HG03565 (cell line): ENCODE results near the gene MME.
"Not testable (repeated sequence)": the region's sequence is repeated elsewhere in the genome, so short reads cannot be mapped to it uniquely, and the experiment has no call there.

Experiments
- ATAC-seq: cut with Tn5 transposase; IDR thresholded peaks from one replicate; pipeline ENCODE4 v1.9.1; 2021; ENCODE audit warnings: mild to moderate bottlenecking, moderate library complexity; ENCODE audit not compliant: unreplicated experiment

Gene MME

DNA sequence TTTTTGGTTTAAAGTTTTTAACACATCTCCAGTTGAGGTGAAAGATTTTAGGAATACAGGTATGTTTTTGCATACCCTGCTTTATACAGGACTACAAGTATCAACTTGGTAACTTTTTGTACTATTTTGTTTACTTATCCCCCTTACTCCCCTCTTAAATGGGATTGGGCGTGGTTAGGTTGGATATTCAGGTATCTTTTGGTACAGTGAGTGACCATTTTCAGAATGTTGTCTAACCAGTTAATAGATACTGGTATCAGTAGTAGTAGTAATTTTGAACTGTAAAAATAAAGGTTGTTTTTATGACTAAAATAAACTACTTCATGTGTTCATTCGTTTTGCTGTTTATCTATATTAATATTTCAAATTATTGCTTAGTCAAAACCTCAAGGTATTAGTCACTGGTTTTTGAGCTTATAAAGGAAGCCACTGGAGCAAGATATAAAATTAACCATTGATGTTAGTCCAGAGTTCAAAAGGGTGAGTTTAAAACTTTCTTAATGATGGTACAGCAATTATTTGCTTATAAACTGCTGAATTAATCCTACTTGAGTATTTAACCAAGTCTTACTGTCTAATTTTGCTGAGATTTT, 3.3 kb downstream of the MME start:
- ATAC-seq, result no peak

DNA sequence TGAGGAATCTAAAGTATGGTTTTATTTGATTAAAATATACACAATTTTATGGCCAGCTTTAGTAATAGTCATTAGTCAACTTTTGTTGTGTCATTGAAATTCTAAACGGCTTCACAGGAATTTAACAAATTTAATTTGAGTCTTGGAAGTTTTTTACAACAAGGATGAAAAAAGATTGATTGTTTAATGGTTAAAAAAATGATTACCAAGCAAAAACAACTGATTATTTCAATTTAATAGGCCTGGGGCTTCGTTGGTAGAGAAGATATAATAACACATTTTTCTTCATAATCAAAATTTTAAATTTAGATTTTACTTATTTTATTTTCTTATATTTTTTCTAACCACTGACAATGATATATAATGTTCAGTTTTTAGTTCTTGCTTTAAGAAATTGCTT, 4.4 kb downstream of the MME start:
- no peak for ATAC-seq

DNA sequence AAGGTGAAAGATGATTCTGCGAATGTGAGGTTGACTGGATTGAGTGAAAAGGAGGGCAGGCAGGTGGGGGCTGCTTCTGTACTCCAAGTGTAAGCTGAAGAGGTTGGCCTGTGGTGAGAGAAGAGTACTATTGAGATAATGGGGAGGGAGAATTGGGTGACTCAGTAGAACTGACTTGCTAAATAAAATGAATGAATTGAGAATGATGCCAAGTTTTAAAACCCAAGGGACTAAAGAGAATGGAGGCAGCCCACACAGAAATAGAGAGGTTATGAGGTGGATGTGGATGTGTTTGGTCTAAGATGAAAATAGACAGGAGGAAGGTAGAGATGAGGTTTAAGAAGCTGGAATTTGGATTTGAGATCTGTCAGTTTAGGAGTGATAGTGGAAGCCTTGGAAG, 5.9 kb downstream of the MME start:
- ATAC-seq, result no peak

DNA sequence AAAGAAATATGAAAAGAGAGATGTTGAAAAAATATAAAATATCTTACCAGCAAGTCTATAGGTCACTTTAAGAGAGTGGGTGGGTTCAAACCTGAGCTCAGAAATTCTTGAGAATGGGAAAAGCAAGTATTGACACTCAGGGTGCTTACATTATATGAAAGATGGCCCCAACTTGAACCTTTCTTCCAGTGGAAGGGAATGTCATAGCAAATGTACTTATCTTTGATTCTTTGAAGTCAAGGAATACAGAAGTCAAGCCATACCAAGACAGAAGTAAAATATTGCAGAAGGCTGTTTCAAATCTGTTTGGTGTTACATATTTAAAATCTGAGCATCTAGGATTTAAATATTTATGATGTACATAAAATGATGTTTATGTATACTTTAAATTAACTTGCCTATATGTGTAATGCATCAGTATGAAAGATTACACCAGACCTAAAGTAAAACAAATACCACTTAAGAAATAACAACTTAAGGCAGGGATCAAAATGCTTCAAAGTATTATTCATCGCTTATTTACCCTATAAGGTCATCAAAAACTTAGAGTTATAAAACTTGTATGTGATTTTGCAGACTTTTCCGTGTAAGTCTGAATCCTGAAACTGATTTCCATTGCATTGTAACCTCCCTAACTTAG, 8.7 kb downstream of the MME start:
- no peak for ATAC-seq

DNA sequence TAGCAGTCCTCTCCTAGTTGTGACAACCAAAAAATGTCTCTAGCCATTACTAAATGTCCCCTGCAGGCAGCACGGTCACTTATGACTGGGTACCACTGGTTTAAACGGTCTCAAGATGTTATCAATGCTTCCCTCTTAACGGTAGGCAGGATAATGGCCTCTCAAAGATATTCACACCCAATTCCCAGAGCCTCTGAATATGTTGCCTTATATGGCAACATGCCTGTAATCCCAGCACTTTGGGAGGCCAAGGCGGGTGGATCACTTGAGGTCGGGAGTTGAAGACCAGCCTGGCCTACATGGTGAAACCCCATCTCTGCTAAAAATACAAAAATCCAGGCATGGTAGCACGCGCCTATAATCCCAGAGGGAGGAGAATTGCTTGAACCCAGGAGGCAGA, 9.4 kb downstream of the MME start:
- no peak for ATAC-seq

DNA sequence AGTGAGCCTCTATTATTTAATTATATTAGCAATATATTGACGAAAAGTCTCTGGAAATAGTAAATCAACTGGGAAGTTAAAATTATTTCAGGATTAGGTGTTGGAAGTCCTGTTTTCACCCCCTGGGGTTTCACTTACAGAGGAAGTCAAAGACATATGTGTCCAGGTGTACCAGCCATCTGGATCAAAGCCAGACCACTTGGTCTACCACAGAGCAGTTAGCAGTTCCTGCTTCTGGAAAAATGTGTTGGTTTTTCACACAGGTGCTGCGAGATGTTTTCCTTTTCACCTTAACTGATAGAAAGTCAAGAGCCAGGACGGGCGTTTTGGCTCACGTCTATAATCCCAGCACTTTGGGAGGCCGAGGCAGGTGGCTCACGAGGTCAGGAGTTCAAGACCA, 13.1 kb downstream of the MME start:
- ATAC-seq, result no peak

DNA sequence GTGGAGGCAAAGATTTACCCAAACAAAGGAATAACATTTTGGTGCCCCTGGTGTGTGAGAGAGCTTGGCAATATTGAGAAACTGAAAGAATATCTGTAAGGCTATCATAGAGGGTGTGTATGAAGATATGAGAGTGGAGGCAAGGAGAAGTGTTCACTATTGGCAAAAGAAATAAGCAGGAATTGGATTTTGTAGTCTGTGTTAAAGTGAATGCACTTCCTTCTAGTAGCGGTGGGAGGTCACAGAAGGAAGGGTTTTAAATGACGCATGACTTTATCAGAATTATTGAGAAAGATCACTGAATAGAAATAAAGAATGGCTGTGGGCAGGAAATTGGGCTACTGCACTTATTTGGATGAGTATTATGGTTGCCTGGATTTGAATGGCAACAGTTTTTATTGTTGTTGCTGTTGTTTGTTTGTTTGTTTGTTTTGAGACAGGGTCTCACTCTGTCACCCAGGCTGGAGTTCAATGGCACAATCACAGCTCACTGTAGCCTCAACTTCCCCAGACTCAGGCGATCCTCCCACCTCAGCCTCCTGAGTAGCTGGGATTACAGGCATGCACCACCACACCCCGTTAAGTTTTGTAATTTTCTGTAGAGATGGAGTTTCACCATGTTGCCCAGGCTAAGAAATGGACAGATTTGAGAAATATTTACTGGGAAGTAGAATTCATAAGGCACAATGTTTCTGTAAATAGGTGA, 16.3 kb downstream of the MME start:
- ATAC-seq, result no peak

DNA sequence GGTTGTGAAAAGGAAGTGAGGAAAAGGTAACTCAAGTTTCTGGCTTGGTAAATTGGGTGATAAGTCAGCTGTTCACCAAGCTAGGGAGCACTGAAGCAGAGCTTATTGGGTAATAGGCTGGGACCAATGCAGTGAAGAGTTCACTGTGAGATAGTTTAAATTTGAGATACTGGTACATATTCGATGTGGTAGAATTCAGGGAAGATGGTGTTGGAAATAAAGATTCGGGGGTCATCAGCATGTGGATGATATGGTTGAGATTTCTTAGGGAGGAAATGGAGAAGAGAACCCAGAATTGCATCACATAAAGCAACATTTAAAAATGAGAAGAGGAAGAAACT, 16.9 kb downstream of the MME start:
- no peak for ATAC-seq

DNA sequence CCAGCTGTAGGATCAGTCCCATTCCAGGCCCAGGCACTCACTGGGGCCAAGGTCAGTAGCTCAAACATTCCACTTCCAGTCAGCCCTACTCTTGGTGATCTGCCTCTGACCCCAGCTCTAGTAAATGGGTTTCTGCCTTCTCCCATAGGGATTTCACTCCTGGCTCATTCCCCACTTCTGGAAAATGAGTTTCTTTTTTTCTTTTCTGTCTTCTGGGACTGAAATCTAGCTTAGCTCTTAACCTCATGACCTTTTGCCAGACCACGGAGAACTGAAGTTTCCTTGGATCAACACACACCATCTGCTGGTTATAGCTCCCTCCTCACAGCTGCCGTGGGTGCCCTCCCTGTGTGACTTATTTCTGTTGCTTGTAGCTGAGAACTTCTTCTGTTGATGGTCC, 21.3 kb downstream of the MME start:
- no peak for ATAC-seq

DNA sequence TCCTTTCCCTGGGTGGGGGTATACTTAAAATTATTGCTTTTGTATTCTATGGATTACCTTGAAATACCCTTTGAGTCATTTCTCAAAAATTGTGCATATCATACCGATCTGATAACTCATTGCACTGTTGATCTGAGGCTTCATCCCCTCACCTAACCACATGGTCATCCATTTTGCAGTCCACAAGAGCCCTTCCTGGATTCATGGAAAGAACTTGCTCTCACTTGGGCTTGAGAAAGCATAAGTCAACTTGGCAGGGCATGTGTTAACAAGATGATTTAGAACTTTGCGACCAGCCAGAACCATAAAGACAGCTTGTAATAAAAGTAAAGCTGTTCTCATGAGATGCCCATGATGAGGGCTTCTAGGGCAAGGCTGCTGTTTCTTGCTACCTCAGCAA, 22.2 kb downstream of the MME start:
- ATAC-seq, result no peak

DNA sequence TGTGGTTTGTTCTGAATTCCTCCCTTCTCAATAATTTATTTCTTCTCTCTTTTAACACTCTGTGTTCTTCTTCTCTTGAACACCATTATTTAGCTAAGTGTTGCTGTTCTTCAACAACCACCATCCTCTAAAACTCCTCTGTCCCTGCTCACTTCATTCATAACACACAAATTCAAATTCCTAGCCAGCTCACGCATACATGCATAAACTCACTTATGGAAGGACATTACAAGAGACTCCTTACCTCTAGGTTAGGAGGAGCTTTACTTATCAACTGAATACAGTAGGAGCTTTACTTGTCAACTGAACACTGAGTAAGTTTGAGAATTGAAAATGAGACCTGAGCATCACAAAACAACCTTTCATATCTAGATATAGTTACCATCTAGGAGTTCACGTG, 23.6 kb downstream of the MME start:
- no peak for ATAC-seq

DNA sequence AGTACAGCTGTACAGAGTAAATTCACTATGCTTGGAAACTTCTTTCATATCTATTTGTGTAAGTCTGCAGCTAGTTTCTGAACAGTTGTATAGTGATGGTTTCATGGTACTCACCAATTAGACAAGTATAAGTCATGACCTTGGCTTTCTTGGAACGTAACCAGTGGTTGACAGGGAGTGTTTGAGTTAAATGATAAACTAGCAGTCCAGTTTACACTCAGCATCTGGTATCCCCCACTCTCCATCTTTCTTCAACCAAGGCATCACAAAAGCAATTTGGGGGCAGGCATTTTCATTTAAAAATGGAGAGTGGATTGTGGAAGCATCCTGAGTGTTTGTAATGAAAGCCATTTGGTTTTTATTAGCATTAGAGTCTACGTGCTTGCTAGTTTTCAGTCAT, 26.0 kb downstream of the MME start:
- ATAC-seq, result no peak

DNA sequence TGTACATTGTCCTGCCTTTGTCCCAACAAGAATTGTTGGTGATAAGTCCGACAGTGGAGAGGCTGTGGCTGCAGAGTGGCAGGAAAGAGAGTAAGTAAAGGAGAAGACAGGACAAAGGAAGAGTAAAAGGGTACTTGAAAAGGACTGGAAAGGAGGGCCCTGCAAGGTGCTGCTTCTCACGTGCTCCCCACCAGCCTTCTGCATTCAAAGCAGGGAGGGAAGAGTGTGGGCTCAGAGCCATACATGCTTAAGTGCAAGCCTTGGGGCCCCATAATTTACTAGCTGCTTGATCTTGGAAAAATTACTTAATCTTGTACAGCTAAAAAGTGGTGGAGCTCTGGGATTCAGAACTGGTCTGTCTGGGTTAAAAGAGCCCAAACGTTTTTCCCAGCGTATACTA, 29.9 kb downstream of the MME start:
- no peak for ATAC-seq

DNA sequence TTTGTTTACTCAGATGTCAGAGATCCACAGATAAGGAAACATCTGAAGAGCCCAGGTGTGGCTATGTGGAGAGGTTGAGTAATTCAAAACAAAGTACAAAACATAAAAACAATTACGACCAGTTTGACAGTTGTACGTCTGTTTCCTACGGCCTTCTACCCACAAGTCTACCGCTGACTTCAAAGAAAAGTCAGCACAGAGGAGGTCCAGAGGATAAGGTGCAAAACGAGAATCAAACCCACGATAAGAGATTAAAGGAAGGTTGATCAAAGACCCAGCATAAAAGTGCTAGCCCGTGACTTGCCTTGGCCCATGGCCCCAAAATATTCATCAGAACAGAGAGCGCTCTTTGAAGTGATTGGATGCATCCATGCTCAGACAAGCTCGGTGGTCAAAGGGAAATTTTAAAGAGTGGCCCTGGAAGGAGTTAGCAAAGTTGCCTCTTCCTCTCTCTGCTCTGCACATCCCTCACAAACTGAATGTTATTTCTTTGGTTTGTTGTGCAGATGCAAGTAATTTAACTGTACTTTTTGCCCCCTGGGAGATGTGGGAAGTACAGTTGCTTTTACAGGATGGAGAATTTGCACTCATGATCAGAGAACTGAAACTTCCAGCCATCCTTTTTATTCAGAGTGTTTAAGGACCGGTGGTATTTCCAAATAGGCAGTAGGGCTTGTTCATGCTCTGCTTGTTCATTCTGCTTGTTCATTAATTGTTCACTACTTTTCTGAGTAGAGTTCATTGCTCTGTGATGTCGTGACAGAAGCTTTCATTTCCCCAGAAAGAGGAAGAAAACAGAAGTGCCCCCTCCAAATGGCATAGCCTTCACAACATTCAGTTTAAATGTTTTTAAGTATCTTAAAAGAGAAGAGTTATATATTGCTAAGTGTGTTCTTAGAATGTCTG, 31.1 kb downstream of the MME start:
- ATAC-seq, result no peak

DNA sequence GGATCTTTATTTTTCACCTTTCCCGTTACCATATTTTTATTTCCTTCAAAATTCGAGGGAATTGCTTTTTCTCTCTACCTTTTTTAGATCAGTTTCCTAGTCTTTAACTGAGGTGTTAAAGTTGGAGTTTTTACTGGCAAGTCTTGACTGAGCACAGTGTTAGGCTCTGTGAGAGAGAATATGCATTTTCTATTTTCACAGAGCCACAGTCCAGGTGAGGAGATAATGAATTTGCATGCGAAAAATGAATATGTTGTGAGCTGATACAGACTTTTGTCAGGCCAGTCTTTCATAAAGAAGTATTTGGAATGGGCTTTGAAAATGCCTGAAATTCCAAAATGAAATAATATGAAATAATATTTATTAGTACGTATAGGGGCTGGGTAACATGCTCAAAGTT, 31.9 kb downstream of the MME start:
- no peak for ATAC-seq

DNA sequence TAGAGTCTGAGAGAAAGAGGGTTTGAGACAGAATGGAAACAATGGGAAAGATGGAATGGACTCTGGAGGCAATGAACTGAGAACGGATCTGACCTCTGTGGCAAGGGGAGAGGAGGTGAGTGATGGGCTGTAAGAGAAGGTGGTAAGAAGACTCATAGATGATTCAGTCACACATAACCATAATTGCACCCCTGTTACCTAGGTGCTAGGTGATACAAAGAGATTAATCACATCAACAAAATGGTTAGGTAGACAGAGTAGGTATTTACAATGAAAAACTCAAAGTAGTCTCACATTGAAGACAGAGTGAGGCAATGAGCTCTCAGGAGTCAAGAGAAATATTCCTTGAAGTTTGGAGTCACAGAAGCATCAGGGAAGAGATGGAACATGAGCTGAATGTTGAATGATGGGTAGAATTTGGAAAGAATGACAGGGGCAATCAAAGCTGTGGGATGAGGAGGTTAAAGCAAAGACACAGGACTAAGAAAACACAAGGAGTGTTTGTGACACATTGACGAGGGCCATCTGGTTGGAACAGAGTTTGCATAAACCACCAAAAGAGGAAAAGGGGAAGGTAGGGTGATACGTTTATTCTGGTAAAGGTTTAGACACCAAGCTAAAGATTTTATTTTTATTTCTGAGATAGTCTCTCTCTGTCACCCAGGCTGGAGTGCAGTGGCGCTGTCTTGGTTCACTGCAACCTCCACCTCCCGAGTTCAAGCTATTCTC, 32.7 kb downstream of the MME start:
- ATAC-seq, result no peak

DNA sequence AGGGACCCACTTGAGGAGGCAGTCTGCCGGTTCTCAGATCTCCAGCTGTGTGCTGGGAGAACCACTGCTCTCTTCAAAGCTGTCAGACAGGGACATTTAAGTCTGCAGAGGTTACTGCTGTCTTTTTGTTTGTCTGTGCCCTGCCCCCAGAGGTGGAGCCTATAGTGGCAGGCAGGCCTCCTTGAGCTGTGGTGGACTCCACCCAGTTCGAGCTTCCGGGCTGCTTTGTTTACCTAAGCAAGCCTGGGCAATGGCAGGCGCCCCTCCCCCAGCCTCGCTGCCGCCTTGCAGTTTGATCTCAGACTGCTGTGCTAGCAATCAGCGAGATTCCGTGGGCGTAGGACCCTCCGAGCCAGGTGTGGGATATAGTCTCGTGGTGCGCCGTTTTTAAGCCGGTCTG, 44.6 kb downstream of the MME start:
- not testable (repeated sequence) for ATAC-seq

DNA sequence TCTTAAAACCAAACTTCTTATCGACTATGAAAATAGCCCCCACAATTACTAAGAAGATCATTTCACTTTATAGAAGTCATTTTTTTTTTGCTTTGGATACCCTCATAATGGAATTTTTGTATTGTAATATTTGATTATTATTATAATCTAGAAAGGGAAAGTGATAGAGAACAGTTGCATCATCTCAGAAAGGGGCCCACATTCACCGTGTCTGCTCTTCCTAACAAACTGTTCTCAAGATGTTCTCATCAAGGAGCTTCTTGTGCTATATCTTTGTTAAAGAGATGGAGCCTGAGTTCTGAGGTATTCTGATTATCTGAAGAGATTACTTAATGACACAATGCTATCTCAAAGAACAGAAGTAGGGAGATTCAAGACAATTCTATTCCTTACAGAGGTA, 49.3 kb downstream of the MME start:
- no peak for ATAC-seq

DNA sequence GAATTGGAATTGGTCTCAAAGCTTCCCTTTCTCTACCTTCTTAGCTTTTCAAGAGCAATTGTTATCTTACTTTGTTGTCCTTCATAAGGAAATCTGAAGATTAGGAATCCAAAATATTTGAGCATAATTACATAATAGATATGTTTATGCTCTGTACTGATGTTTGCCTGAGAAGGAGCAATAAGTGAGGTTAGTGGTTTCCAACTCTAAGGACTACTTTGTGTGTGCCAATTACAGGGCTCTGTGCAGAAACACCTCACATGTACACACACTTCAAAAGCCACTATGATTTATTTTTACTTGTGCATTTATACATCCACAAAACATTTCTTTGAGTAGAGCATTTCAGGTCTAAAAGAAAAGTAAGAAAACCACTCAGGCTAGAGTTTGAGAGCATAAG, 49.9 kb downstream of the MME start:
- no peak for ATAC-seq

DNA sequence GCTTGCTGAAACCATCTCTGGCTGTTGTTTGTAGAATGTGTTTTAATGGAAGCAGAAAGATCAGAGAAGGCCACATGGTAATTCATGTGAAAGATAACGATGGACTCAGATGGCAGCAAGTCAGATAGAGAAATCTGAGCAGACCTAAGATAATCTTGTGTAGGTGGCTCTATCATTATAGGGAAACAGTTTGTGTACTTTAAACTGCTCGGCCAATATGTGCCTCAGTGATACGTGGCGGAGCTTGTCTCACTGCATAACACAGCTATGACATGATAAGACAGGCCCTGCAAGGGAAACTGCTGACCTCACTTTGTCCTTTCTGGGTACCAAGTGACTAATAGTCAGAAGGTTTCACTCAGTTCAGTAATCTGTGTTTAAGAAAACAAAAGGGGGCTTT, 51.0 kb downstream of the MME start:
- peak; percentile 98 for ATAC-seq

DNA sequence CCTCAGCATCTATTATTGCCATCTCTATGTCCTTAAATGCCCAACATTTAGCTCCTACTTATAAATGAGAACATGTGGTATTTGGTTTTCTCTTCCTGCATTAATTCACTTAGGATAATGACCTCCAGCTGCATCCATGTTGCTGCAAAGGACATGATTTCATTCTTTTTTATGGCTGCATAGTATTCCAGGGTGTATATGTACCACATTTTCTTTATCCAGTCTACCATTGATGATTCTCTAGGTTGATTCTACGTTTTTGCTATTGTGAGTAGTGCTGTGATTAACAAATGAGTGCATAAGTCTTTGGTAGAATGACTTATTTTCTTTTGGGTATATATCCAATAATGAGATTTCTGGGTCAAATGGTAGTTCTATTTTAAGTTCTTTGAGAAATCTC, 54.2 kb downstream of the MME start:
- ATAC-seq, result not testable (repeated sequence)
